Skin of body (tissue), 2 donors: ENCODE measurements around the gene PDZK1IP1. TPM values are rescaled to one million over a fixed set of nuclear protein-coding genes. Genes with fewer than 3 reads are reported as not detected.
"Not testable (repeated sequence)": the region's sequence is repeated elsewhere in the genome, so short reads cannot be mapped to it uniquely, and the experiment has no call there.

Experiments
- DNase-seq: peaks from one replicate; lab custom pipeline; 2025; lab: John Stamatoyannopoulos, UW
- total RNA-seq: library from RNA; depleted of rRNA; stranded (reverse); fragments of >200 nt; gene quantifications from one replicate; pipeline ENCODE4 v1.2.3, GENCODE V29; 2014

Gene PDZK1IP1
- total RNA-seq, 1 donor from 2014 or later, result 5.2 TPM

DNA sequence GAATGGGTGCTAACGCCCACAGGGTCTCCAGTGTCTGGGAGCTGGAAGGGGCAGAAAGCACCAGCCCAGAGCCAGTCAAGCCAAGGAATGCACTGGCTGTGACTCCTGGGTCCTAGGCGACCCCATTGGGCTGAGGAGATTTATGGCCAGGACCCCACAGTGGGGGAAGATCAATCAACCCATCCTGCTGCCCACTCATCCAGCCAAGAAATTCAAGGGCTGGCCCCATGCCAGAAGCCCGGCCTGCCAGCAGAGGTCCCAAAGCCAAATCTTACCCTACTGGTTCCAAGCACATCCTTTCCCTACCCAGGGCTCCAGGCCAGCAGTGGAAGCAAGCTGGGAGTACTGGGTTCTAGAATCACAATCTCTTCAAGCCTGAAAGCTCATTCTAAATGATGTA lies 6.8 kb upstream of the PDZK1IP1 start:
- no peak for DNase-seq

DNA sequence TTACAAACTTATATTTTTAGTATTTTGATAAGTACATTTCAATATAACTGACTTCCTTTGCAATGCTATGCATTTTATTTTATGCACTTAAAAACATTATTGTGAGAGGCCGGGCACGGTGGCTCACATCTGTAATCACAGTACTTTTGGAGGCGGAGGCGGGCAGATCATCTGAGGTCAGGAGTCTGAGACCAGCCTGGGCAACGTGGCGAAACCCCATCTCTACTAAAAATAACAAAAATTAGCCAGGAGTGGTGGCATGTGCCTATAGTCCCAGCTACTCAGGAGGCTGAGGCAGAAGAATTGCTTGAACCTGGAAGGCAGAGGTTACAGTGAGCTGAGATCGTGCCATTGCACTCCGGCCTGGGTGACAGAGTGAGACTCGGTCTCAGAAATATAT lies 6.1 kb upstream of the PDZK1IP1 start:
- DNase-seq, result not testable (repeated sequence)

DNA sequence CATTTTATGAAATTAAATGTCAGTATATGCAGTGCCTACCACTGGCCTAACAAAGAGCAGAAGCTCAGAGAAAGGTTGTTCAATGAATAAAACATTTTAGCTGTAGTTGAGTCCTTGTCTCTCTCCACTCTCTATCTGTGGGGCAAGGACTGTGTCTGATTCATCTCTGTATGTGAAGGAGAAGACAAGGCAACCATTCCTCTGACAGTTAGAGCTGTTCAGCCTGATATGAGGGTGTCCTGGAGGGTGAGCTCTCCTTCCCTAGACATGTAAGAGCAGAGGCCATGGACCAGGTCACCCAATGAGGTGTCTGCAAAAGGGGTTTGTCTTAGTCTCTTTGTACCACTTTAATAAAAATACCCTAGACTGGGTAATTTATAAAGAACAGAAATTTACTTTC lies 4.5 kb upstream of the PDZK1IP1 start:
- DNase-seq, result no peak

DNA sequence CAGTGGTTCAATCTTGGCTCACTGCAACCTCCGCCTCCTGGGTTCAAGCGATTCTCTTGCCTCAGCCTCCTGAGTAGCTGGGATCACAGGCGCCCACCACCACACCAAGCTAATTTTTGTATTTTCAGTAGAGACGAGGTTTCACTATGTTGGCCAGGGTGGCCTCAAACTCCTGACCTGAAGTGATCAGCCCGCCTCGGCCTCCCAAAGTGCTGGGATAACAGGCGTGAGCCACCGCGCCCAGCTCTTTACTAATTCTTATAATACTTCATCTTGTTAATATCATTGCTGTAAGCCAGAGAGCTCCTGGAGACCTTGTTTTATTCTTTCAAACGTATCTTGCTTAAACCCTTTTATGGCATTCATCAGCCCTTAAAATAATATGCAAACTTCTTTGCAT lies 3.7 kb upstream of the PDZK1IP1 start:
- not testable (repeated sequence) for DNase-seq

DNA sequence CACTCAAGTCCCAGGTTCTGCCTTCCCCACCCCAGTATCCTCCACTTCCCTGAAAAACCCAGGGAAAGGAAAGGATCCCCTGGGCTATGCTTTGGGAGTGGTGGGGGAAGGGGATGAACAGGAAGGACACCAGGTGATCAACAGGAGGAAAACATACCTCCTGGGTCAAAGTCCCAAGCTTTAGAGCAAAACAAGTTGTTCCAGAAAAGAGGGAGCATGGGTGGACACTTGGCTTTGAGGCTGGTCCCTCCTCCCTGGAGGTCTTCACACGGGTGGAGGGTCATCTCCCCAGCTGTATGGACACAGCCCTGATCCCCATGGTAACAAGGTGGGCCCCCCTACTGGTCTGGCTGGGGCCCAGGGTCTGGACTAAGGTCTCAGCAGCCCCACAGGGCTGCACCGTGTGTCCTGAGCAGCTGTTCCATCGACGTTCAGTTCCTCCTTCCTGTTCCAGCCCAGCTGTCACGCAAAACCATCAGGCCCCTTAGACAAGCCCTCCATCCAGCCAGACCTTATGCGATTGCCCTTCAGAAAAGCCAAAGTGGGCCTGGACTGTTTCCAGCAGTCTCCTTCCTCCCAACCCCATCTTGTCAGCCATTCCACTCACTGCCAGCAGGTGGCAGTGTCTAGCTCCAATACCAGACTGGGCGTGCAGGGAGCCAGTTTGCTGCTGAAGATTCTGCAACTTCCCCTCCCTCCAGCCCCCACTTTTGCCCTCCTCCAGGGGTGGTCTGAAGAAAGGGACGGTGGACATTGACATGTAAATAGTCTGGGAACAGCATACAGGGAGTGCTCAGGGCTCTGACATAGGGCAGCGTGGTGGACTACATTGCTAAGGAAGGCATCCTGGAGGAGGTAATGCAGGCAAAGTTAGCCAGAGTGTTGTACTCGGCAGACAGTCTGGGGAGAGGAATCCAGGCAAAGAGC lies 2.9 kb upstream of the PDZK1IP1 start:
- DNase-seq, result peak; percentile 39

DNA sequence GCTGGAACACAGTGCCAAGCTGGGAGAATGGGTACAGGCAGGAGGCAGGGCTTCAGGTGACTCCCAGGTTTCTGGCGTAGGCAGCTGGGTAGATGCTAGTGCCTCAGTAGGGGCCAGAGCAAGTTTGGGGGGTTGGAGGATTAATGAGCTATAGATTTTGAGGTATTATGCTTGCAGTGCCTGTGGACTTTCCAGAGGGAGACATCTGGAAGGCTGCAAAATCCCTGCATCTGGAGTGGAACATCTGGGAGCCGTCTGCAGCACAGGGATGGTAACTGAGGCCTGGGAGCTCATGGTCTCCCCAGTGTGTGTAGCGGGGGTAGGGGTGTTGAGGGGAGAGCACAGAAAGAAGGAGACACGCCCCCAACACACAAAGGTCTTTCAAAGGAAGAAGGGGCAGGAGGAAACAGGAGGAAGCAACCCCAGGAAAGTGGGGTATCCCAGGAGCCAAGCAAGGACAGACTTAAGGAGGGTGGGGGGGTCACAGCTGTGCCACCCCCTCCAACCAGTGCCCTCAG lies 2.2 kb upstream of the PDZK1IP1 start:
- DNase-seq, result peak; percentile 4

DNA sequence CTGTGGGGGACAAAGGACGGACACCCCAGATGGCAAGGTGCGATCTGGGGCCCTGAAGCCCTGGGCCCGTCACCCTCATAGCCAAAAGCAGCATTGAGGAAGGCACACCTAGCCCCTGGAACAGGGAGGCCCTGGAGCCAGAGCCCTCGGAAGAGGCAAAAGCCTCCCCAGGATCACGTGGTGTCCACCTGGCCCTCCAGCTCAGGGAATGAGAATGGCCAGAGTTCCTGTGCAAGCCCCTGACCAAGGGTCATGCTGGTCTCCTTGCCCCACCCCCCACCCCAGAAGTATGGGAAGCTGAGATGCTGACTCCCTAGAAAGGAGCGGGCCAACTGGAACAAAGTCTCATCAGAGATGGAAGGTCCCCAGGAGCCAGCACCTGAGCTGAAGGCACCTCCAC lies 1.0 kb upstream of the PDZK1IP1 start:
- no peak for DNase-seq

DNA sequence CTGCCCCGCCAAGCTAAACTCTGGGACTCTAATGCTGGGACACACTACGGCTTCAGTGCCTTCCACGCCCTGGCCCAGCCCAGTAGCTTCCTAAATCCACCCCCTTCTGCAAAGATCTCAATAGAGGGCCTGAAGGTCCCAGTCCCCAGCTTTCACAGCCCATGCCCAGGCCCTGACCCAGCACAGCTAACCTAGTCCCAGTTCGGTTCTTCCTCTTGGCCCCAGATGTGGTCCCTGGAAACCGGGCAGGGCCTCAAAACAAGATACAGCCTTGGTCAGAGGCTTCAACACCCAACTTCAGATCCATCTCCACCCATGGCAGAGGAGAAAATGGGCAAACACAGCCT lies 646 bp upstream of the PDZK1IP1 start:
- no peak for DNase-seq

DNA sequence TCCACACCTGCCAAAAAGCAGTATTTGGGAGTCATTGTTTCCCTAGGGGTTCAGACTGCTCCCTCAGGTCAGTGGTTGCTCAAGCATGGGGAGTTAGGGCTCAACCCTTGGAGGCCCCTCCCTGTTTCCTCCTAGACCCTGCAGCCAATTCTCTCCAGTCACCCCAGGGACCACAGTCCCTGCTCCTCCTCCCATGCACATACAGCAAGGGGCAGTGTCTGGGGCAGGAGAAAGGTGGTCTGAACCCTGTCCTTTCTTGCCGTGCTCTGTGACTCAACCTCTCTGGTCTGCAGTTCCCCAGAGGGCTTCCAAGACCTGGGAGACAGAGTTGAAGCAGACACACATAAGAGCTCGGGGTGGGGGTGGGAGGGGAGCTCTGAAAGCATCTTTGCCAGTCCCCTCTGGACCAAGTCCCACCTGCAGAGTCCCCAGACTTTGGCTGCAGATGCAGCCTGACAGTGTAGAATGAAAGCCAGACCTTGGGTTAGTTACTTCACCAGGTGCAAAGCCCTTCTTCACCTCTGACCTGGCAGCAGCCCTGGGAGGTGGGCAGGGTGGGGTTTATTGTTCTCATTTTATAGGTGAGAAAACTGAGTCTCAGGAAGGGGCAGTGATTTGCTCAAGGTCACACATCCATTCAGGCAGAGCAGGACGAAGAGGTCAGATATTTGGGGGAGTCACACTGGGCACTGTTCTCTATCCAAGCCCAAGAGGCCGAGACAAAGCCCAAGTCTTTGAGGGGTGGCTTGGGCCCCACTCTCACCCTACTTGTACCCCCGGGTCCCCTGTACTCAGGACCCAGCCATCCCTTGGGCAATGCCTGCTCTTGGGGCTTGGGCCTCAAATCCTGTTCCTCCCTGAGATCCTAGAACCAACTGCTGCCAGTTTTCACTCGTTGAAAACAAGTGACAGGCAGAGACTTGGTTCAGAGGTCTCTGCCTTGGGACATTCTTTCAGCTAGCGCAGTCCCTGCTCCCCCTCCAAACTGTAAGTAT lies 748 bp downstream of the PDZK1IP1 start:
- no peak for DNase-seq

DNA sequence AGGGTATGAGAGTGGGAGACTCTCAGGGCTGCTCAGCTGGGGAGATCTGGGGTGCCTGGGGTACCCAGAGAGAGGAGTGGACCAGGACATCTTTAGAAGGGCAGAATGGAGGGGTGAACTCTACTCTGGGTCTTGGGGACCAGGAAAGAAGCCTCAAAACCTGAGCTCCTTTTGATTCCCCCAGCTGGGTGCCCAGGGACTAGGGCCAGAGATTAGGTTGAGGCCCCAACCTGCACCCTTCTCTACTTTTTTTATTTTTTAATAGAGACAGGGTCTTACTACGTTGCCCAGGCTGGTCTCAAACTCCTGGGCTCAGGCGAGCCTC lies 1.9 kb downstream of the PDZK1IP1 start:
- no peak for DNase-seq

DNA sequence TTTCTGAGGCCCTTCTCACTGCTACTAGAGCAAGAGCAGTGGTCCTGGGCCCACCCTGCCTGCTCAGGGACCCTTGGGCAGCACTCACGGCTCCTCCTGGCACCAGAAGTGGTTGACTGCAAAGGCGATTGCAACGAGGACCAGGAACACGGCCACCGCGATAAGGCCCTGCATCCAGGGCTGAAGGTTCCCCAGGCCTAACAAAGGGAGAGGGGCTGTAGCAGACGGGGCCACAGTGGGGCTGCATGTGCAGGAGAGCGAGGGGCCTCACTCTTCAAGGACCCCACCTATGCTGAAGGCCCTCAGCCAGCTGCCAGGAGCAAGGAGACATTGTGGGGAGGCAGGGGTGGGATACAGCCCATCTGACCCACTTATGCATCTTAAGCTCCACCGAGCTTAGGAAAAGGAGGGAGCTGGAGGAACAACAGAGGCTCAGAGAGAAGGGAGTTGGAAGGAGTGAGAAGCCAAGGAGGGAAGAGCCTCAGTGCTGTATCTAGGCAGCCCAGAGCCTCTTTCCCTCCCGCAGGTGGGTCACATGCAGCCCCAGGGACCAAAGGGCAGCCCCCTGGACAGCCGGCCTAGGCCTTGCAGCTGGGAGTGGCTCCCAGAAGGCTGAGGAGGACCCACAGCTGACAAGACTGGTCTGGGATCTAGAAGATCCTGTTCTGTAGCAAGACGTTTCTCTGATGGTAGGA lies 2.5 kb downstream of the PDZK1IP1 start:
- DNase-seq, result no peak

DNA sequence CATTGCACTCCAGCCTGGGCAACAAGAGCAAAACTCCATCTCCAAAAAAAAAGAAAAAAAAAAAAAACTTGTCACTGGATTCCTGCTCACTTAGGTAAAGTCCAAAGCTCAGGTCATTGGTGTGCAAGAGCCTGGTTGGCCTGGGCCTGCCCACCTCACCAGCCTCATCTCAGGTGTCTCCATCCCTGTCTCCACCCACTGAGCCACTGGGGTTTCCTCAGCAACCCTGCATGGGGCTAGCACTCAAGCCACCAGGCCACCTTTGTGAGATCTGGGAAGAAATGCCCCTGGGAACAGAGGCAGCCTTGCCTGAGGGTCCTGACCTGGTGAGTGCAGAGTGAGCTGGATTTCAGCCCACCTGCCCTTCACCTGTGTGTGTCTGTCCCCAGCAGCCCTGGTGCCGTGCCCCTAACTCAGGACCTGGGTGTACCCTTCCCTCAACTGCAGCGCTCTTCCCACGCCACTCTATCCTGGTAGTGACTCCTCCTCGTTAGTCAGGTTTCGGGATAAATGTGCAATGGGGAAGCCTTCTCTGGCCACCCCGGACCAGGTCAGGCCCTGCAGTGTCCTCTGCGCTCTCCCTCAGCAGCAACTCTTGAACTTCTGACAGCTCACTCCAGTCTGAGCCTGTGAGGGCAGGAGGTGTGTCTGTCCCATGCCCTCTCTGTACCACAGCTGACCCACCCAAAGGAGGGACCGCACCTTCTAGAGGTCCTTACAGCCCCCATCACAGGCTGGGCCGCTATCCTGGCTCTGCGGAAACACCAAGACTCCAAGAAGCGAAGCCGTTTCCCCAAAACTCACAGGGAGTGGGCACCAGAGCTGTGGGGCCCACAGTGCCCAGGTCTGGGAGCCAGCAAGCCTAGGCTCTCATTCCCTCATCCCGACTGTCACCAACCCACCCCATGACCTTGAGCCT lies 3.3 kb downstream of the PDZK1IP1 start:
- no peak for DNase-seq

DNA sequence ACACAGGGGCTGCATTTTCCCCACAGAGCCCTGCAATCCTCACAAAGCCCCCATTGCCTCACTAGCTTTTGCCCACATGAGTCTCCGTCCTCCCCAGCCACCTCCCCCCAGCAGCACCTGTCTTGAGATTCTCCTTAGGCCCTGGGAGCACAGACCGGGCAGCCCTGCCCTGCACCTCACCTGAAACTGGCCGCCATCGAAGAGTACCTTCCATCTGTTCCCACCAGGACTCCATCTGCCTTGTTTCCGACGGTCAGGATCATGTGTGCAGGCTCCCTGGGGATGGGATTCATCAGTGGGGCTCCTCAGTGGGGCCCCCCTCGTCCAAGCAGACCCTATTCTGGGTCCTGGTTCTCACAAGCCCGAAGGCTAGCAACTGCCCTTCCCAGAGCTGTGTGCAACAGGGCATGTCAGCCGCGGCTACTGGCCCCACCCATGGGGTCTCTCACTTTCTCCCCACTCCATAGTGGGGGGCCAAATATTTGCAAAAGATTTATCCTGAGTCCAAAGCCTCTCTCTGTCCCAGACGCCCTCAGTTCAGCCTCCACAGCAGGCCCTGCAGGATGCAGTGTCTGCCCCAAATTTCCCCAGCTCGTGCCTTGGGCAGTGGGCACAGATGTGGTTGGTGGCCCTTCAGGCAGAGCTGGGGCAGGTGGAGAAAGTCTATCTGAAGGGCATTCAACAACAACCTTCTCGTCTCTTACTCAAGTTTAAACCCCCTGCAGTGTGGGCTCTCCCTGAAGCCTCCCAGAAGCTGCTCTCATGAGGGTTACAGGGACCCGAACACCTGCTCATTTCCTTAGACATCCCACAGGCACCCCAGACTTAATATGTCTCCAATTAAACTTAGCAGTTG lies 4.8 kb downstream of the PDZK1IP1 start:
- no peak for DNase-seq

DNA sequence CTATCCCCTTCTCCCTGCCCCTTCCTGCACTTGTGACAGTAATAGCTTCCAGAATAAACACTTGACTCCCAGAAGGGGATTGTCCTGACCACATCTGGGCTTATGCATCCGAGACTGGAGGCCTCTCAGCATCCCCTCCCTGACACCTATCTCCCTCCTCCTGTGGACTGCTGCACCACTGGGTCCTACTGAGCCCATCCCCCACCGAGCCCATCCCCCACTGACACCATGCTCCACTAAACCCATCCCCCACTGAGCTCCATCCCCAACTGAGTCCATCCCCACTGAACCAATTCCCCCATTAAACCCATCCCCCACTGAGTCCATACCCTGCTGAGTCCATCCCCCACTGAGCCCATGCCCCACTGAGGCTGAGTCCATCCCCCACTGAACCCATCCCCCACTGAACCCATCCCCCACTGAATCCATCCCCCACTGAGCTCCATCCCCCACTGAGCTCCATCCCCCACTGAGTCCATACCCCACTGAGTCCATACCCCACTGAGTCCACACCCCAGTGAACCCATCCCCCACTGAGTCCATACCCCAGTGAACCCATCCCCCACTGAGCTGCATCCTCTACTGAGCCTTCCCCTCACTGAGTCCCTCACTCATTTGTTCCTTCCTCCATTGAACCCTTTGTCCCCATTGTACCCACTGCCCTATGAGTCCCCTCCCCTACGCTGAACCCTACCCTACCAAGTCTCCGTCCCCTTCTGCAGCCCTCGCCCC lies 5.6 kb downstream of the PDZK1IP1 start:
- DNase-seq, result no peak

DNA sequence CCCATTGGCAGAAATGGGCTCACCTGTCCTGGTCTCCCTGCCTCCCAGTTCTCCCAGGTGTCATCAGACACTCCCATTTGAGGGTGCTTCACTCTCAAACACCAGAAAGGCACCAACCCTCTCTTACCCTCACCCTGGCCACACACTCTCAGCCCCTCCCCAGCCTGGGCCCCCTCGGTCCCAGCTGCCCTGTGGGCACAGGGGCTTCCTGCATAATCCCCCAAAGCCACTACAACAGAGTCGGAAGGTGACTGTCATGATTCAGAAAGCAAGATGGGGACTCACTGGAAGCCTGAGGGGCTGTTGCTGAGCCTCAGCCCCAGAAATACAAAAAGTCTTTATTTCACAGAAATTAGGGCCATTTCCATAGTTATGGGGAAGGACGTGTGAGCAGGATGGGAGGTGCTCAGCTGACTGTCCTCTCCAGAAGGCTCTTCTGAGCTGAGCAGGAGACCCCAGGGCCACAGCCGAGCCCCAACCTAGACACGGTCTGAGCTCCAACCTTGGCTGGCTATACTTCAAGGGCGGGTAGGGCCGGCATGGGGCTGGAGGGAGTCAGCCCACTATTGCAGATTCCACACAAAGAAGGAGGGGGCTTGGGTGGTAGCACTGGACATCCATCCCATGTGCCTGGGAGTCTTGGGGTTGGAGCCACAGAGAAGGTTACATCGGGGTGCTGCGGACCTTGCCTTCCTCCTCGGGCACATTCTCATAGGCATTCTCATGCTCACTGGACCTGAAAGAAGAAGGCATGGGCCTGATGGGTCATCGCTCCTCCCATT lies 6.3 kb downstream of the PDZK1IP1 start:
- no peak for DNase-seq

DNA sequence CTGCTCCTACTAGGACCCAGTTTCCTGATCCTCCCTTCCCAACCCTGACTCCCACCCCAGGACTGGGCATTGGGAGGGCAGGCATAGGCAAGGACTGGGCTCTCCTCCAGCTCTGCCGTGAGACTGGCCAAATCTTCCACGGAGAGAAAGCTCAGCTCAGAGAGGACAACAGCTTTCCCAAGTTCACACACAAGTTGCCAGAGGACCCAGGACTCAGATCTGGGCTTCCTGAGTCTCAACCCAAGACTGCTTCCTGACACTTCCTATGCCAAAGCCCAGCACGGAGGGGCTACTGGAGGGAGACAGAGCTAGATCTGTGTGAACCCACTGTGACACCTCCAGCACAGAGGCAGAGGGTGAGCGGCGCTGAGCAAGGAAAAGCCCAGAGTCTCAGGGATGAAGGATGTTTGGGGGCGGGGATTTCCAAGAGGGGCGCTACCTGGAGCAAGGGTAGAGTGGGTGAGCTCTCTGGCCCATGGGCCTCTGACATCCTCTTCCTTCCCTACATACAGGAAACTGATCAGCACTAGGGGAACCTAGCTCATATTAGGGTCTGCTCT lies 7.1 kb downstream of the PDZK1IP1 start:
- DNase-seq, result no peak

DNA sequence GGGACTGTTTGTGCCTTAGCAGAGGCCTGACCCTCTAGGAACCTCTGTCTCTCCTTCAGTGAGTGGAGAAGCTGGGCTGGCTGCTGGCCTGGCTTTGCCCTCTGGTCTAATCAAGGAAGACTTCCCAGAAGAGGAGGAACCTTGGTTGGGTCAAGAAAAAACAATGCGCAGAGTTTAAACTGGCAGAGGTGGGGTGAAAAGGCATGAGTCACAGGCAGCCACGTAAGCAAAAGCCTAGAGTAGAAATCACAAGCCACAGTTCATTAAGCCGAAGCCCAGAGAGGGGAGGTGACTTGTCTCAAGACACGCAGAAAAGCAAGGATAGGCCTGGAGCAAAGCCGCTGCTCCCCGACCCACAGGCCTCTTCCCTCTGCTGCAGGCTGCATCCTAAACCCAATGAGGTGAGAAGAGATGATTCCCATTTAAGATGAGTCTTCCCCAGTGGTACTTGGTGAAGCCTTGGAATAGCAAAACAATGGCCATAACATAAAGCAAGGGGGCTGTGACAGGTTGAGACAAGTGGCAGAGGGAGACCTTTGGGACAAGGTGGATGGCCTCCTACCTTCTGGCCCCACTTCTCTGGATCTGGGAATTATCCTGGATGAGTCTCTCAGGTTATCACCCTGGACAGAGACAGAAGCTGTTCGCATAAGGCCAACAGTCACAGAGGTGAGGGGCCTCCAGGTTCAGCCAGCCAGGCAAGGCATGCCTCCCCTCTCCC lies 7.7 kb downstream of the PDZK1IP1 start:
- DNase-seq, result no peak
